Measurements from ENCODE around the gene PTGES2.
"Not testable (repeated sequence)": the region's sequence is repeated elsewhere in the genome, so short reads cannot be mapped to it uniquely, and the experiment has no call there.

PTGES2 gene

DNA sequence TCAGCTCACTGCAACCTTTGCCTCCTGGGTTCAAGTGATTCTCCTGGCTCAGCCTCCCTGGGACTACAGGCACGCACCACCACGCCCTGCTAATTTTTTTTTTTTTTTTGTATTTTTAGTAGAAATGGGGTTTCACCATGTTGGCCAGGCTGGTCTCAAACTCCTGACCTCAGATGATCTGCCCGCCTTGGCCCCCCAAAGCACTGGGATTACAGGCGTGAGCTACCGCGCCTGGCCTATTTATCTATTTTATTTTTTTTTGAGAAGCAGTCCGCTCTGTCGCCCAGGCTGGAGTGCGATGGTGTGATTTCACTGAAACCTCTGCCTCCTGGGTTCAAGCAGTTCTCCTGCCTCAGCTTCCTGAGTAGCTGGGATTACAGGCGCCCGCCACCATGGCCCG is 56.1 kb downstream of the PTGES2 start:
- Histone ChIP-seq H3K9ac (ENCODE audit: low read length) (peak overlapping the region; percentile 79), H3K4me1 (ENCODE audit: control insufficient read depth, insufficient read depth, low read length) (peaks cover 63% of the 10 kb centered on the region)
- H3K4me3 ChIP-seq (ENCODE audit: low read length); H3K36me3 ChIP-seq (ENCODE audit: control insufficient read depth, insufficient read depth, low read length, severe bottlenecking); H3K27me3 ChIP-seq (replicated peaks; ENCODE audit: control insufficient read depth, insufficient read depth, low read length); DNase-seq (ENCODE audit: low read depth); H3K9me3 ChIP-seq (ENCODE audit: control insufficient read depth, low read length): not testable (repeated sequence)

DNA sequence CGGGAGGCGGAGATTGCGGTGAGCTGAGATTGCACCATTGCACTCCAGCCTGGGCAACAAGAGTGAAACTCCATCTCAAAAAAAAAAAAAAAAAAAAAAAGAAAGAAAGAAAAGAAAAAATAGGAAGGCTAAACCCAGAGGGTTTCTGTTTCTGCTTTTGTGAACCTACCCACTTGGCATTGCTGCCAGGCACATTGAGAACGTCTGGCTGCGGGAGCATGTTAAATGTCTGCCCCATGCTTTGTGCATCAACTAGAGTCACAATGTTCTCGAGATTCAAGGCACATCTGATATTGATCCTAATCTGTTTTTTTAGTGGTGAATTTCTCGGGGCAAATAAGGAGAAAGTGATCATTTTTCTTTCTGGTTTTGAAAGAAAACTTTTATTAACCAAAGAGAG is 56.7 kb downstream of the PTGES2 start:
- Histone ChIP-seq H3K4me3 (ENCODE audit: low read length) (no peak overlapping the region), H3K9me3 (ENCODE audit: control insufficient read depth, low read length) (no peaks in the 10 kb centered on the region), H3K27me3 (replicated peaks; ENCODE audit: control insufficient read depth, insufficient read depth, low read length) (no peaks in the 10 kb centered on the region), H3K4me1 (ENCODE audit: control insufficient read depth, insufficient read depth, low read length) (peaks cover 69% of the 10 kb centered on the region), H3K36me3 (ENCODE audit: control insufficient read depth, insufficient read depth, low read length, severe bottlenecking) (no peaks in the 10 kb centered on the region), H3K9ac (ENCODE audit: low read length) (peak overlapping the region; percentile 2)
- no peak for DNase-seq (ENCODE audit: low read depth)

Data from adipocyte (in vitro differentiated cells).